Mucosa of gallbladder (tissue), 1 donor: ENCODE results near the gene KIDINS220. TPM values are rescaled to one million over a fixed set of nuclear protein-coding genes. Genes with fewer than 3 reads are reported as not detected.
"Not testable (repeated sequence)": the region's sequence is repeated elsewhere in the genome, so short reads cannot be mapped to it uniquely, and the experiment has no call there.

Experiments
- DNase-seq: peaks from one replicate; pipeline ENCODE4 v3.0.0-alpha.2; 2020; ENCODE audit warnings: low spot score
- total RNA-seq: library from RNA; stranded (reverse); gene quantifications from one replicate; pipeline ENCODE4 v1.2.1, GENCODE V29; 2021
- donor health status: DM: no; HTN: no; CAD: no.

Gene KIDINS220
- total RNA-seq, 1 donor from 2014 or later = 50.6 TPM

- DNase-seq = no peak
Measured at GRCh38 chr2:8754106-8754776, 83.2 kb downstream of the KIDINS220 start.

GRCh38 chr2:8753609-8754008 is 83.8 kb downstream of the KIDINS220 start:
- no peak for DNase-seq

- DNase-seq = no peak
Measured at GRCh38 chr2:8752385-8752784, 85.0 kb downstream of the KIDINS220 start.

GRCh38 chr2:8750221-8750620 is 87.2 kb downstream of the KIDINS220 start:
- DNase-seq = no peak

GRCh38 chr2:8743261-8743660 is 94.2 kb downstream of the KIDINS220 start:
- no peak for DNase-seq

GRCh38 chr2:8740136-8740535 is 97.3 kb downstream of the KIDINS220 start:
- no peak for DNase-seq

GRCh38 chr2:8737571-8738175 is 99.7 kb downstream of the KIDINS220 start:
- no peak for DNase-seq

- no peak for DNase-seq
Measured at GRCh38 chr2:8732601-8733000, 104.8 kb downstream of the KIDINS220 start.

- peak; percentile 38 for DNase-seq
Measured at GRCh38 chr2:8729939-8730338, 107.5 kb downstream of the KIDINS220 start.

GRCh38 chr2:8729101-8729500 is 108.3 kb downstream of the KIDINS220 start:
- not testable (repeated sequence) for DNase-seq

GRCh38 chr2:8728305-8729015 is 109.0 kb downstream of the KIDINS220 start:
- no peak for DNase-seq

- DNase-seq = no peak
Measured at GRCh38 chr2:8725838-8726237, 111.6 kb downstream of the KIDINS220 start.

- DNase-seq = no peak
Measured at GRCh38 chr2:8722986-8723385, 114.4 kb downstream of the KIDINS220 start.

GRCh38 chr2:8721410-8721809 is 116.0 kb downstream of the KIDINS220 start:
- no peak for DNase-seq

- no peak for DNase-seq
Measured at GRCh38 chr2:8720741-8721140, 116.7 kb downstream of the KIDINS220 start.

- DNase-seq = no peak
Measured at GRCh38 chr2:8719528-8719927, 117.9 kb downstream of the KIDINS220 start.

GRCh38 chr2:8714971-8715370 is 122.4 kb downstream of the KIDINS220 start:
- DNase-seq = no peak

- no peak for DNase-seq
Measured at GRCh38 chr2:8714283-8714682, 123.1 kb downstream of the KIDINS220 start.

- no peak for DNase-seq
Measured at GRCh38 chr2:8710951-8711350, 126.5 kb downstream of the KIDINS220 start.

- DNase-seq = no peak
Measured at GRCh38 chr2:8709611-8710010, 127.8 kb downstream of the KIDINS220 start.

- no peak for DNase-seq
Measured at GRCh38 chr2:8704906-8705305, 132.5 kb downstream of the KIDINS220 start.

GRCh38 chr2:8701681-8702379 is 135.6 kb downstream of the KIDINS220 start:
- DNase-seq = no peak
